WTC11 (cell line): Measurements from ENCODE around the gene CALU. TPM values are rescaled to one million over a fixed set of nuclear protein-coding genes. Genes with fewer than 3 reads are reported as not detected.

Experiments used
- ATAC-seq: fragments of 200-7000 bp; cut with Tn5 transposase; 2 replicates; pipeline ENCODE4 v1.10.0; 2021; ENCODE audit warnings: mild to moderate bottlenecking, moderate library complexity
- CTCF ChIA-PET: fragments of 300-600 bp; sonication (Branson Sonifier 250); formaldehyde crosslinking; loops from one replicate; lab custom pipeline; 2021; ENCODE audit warnings: antibody characterized with exemption; lab: Charles Lee
- POLR2A ChIA-PET: fragments of 350-600 bp; sonication (Branson Sonifier 250); formaldehyde crosslinking; loops from one replicate; lab custom pipeline; 2021; ENCODE audit warnings: antibody characterized with exemption; lab: Charles Lee
- DNase-seq: peaks from one replicate; pipeline ENCODE4 v3.0.0; 2021; ENCODE audit warnings: low spot score
- H3K27ac Mint-ChIP-seq: 2 replicates; pipeline ENCODE4 v1.8.0; 2021; ENCODE audit warnings: mixed read lengths
- H3K27me3 Mint-ChIP-seq: 2 replicates; pipeline ENCODE4 v1.8.0; 2021; ENCODE audit warnings: low read depth, mild to moderate bottlenecking, moderate library complexity, mixed read lengths
- H3K36me3 Mint-ChIP-seq: 2 replicates; pipeline ENCODE4 v1.8.0; 2021; ENCODE audit warnings: mixed read lengths
- H3K4me1 Mint-ChIP-seq: 2 replicates; pipeline ENCODE4 v1.8.0; 2022; ENCODE audit warnings: mixed read lengths
- H3K4me3 Mint-ChIP-seq: 2 replicates; pipeline ENCODE4 v1.8.0; 2021; ENCODE audit warnings: mild to moderate bottlenecking, moderate library complexity, mixed read lengths
- H3K9me3 Mint-ChIP-seq: 2 replicates; pipeline ENCODE4 v1.8.0; 2021; ENCODE audit warnings: mixed read lengths
- E2F5 ChIP-seq: sonication (generic); formaldehyde crosslinking; IDR thresholded peaks from 2 replicates; pipeline ENCODE4 v1.8.1; 2022; ENCODE audit warnings: mild to moderate bottlenecking, moderate library complexity, missing genetic modification reagents
- EMX1 ChIP-seq: fragments of 250-450 bp; sonication (Bioruptor Pico); IDR thresholded peaks from 2 replicates; pipeline ENCODE4 v1.8.0; 2021; ENCODE audit warnings: mild to moderate bottlenecking
- ESRRA ChIP-seq: sonication (generic); formaldehyde crosslinking; IDR thresholded peaks from 2 replicates; pipeline ENCODE4 v1.8.1; 2022; ENCODE audit warnings: mild to moderate bottlenecking, missing genetic modification reagents, borderline replicate concordance
- IRF1 ChIP-seq: sonication (generic); formaldehyde crosslinking; IDR thresholded peaks from 2 replicates; pipeline ENCODE4 v1.8.0; 2023; ENCODE audit warnings: missing genetic modification reagents
- JUN ChIP-seq: sonication (generic); formaldehyde crosslinking; IDR thresholded peaks from 2 replicates; pipeline ENCODE4 v1.8.0; 2023; ENCODE audit warnings: mild to moderate bottlenecking, missing genetic modification reagents
- MLX ChIP-seq: sonication (generic); formaldehyde crosslinking; IDR thresholded peaks from 2 replicates; pipeline ENCODE4 v1.8.1; 2023; ENCODE audit warnings: mild to moderate bottlenecking, missing genetic modification reagents, moderate library complexity
- NFE2L1 ChIP-seq: sonication (generic); formaldehyde crosslinking; IDR thresholded peaks from 2 replicates; pipeline ENCODE4 v1.8.1; 2023; ENCODE audit warnings: missing genetic modification reagents
- PRRX2 ChIP-seq: fragments of 250-450 bp; sonication (Bioruptor Pico); IDR thresholded peaks from 2 replicates; pipeline ENCODE4 v1.8.0; 2021; ENCODE audit warnings: mild to moderate bottlenecking
- SMAD3 ChIP-seq: sonication (generic); formaldehyde crosslinking; IDR thresholded peaks from 2 replicates; pipeline ENCODE4 v1.8.0; 2022; ENCODE audit warnings: missing genetic modification reagents, mild to moderate bottlenecking, borderline replicate concordance
- SMAD4 ChIP-seq: sonication (generic); formaldehyde crosslinking; IDR thresholded peaks from 2 replicates; pipeline ENCODE4 v1.8.0; 2022; ENCODE audit warnings: mild to moderate bottlenecking, missing genetic modification reagents
- SOX15 ChIP-seq: fragments of 250-450 bp; sonication (Bioruptor Pico); IDR thresholded peaks from 2 replicates; pipeline ENCODE4 v1.9.0; 2021; ENCODE audit warnings: mild to moderate bottlenecking
- STAT6 ChIP-seq: sonication (generic); formaldehyde crosslinking; conservative IDR thresholded peaks from 2 replicates; pipeline ENCODE4 v1.8.1; 2023; ENCODE audit warnings: mild to moderate bottlenecking, low read depth, missing genetic modification reagents, moderate library complexity
- TEAD1 ChIP-seq: sonication (generic); formaldehyde crosslinking; IDR thresholded peaks from 2 replicates; pipeline ENCODE4 v1.8.0; 2022; ENCODE audit warnings: mild to moderate bottlenecking, missing genetic modification reagents
- ZNF219 ChIP-seq: sonication (generic); formaldehyde crosslinking; IDR thresholded peaks from 2 replicates; pipeline ENCODE4 v1.8.0; 2023; ENCODE audit warnings: missing genetic modification reagents, mild to moderate bottlenecking, borderline replicate concordance
- ZNF263 ChIP-seq: sonication (generic); formaldehyde crosslinking; IDR thresholded peaks from 2 replicates; pipeline ENCODE4 v1.8.1; 2022; ENCODE audit warnings: low read depth, mild to moderate bottlenecking, moderate library complexity, missing genetic modification reagents
- ZNF281 ChIP-seq: sonication (generic); formaldehyde crosslinking; IDR thresholded peaks from 2 replicates; pipeline ENCODE4 v1.8.0; 2023; ENCODE audit warnings: mild to moderate bottlenecking, missing genetic modification reagents
- ZNF317 ChIP-seq: sonication (generic); formaldehyde crosslinking; IDR thresholded peaks from 2 replicates; pipeline ENCODE4 v1.8.1; 2023; ENCODE audit warnings: low read depth, mild to moderate bottlenecking, moderate library complexity, missing genetic modification reagents, borderline replicate concordance
- ZNF416 ChIP-seq: fragments of 250-450 bp; sonication (Bioruptor Pico); IDR thresholded peaks from 2 replicates; pipeline ENCODE4 v1.9.0; 2021; ENCODE audit warnings: mild to moderate bottlenecking, inconsistent platforms
- total RNA-seq: library from RNA; stranded (reverse); gene quantifications from 3 replicates; pipeline ENCODE4 v1.2.3, GENCODE V29; 2021

CALU gene
- total RNA-seq, 1 experiment from 2014 or later = 150 TPM

GRCh38 chr7:128770233-128770632, 31.1 kb downstream of the CALU start:
- ATAC-seq (no peak), DNase-seq (no peak)
- ChIA-PET POLR2A (no interaction called here), CTCF (no interaction called here)
- H3K27ac Mint-ChIP-seq = no peak overlapping the region
- no peaks in the 10 kb centered on the region; the same call in 1 of the 2 replicates for H3K27me3 Mint-ChIP-seq
- H3K4me1 Mint-ChIP-seq = no peaks in the 10 kb centered on the region
- H3K4me3 Mint-ChIP-seq = no peak overlapping the region
- no peaks in the 10 kb centered on the region for H3K9me3 Mint-ChIP-seq
- H3K36me3 Mint-ChIP-seq = peaks cover 68% of the 10 kb centered on the region
- TF ChIP-seq ZNF263 (CRISPR knock-in tag) (no peak), ZNF416 (CRISPR knock-in tag) (no peak), EMX1 (CRISPR knock-in tag) (no peak), IRF1 (no peak), ESRRA (no peak), SOX15 (CRISPR knock-in tag) (no peak), E2F5 (CRISPR knock-in tag) (no peak), TEAD1 (no peak), SMAD4 (no peak)

- H3K36me3 Mint-ChIP-seq = peaks cover 49% of the 10 kb centered on the region
- H3K4me3 Mint-ChIP-seq = no peak overlapping the region
- H3K4me1 Mint-ChIP-seq = no peaks in the 10 kb centered on the region
- DNase-seq (no peak), ATAC-seq (no peak)
- H3K27ac Mint-ChIP-seq = no peak overlapping the region
- H3K9me3 Mint-ChIP-seq = peaks cover 22% of the 10 kb centered on the region
- peaks cover 10% of the 10 kb centered on the region for H3K27me3 Mint-ChIP-seq
- POLR2A ChIA-PET = no interaction called here
- CTCF ChIA-PET = no interaction called here
- no peak for TF ChIP-seq MLX (CRISPR knock-in tag)
- no peak for TF ChIP-seq STAT6 (CRISPR knock-in tag)
- TF ChIP-seq SMAD3 = no peak
- TF ChIP-seq NFE2L1 (CRISPR knock-in tag) = no peak
- no peak for TF ChIP-seq PRRX2
- TF ChIP-seq JUN (CRISPR knock-in tag) = no peak
- no peak for TF ChIP-seq ZNF317 (CRISPR knock-in tag)
- TF ChIP-seq ZNF219 (CRISPR knock-in tag) = no peak
- no peak for TF ChIP-seq ZNF281
Measured at GRCh38 chr7:128773604-128774003, 34.4 kb downstream of the CALU start.
